ENCODE results near the gene KCNIP4.

KCNIP4 gene

DNA sequence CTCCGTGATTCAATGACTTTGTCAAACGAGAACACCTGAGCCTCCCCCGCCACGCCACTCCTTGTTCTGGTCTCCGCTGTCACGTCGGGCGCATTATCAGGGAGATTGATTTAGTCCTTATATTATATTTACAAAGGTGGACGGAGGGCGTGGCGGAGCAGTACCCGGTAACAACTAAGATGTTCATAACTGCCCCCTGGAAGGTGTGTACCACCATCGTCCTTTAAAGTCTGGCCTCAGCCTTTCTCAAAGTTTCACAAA is 964.1 kb downstream of the KCNIP4 start:
- TF ChIP-seq POLR2A (IDR thresholded peaks at IDR 0.05; ENCODE audit: low read depth, low read length): no peak
- no peak for DNase-seq (ENCODE audit: insufficient read length, low spot score)
- FAIRE-seq: no peak

DNA sequence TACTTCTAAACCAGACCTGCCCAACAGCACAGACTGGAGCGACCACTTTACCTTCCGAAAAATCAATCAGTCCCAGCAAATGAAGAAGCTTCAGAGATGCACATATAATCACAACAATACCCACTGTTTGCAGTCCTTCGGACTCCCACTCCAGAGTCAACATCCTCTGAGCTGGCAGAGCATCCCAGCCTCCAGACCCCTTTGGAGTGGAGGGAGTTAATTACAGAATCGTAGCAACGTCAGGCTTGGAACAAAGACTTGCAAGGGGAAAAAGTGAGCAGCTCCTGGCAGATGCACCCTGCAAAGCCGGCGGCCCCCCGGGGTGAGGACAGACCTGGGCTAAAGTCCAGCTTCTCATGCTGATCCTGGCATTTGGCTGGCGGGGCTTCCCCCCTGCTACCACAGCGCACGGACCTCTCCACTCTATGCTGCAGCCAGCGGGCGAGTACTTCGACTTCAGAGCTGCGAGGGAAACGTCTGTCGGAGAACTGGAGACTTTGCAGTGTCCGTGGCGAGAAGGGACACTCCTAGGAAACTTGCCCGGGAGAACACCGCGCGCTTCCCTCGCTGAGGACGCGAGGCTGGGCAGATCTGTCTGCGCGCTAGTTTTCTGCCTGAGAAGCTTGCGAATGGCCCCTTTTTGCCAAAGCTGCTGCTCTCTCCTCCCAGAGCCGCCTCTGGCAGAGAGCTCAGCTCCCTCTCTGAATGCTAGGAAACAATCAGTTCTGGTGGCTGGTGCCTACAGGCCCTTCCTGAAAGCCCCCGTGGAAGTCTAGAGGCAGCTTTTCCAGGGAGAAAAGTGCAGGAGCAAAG is 964.6 kb downstream of the KCNIP4 start:
- no peak for FAIRE-seq
- no peak for TF ChIP-seq POLR2A (IDR thresholded peaks at IDR 0.05; ENCODE audit: low read depth, low read length)
- no peak for DNase-seq (ENCODE audit: insufficient read length, low spot score)

DNA sequence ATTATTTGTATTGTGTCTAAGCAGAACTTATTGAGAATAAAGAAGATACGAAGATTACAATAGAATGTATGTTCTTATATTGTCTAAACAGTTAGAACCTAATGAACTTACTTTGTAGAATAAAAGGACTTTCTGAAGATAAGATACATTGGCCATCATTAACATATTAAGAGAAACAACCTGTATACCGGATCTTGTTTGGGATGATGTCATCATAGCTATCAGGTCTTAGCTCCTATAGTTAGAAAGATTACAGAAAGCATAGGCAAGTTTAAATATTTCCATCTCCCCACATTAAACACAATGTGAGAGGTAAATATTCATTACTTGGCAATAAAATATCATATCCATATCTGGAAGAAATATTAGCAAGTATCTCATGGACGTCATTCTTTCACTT is 966.0 kb downstream of the KCNIP4 start:
- FAIRE-seq: no peak
- no peak for DNase-seq (ENCODE audit: insufficient read length, low spot score)
- no peak for TF ChIP-seq POLR2A (IDR thresholded peaks at IDR 0.05; ENCODE audit: low read depth, low read length)

DNA sequence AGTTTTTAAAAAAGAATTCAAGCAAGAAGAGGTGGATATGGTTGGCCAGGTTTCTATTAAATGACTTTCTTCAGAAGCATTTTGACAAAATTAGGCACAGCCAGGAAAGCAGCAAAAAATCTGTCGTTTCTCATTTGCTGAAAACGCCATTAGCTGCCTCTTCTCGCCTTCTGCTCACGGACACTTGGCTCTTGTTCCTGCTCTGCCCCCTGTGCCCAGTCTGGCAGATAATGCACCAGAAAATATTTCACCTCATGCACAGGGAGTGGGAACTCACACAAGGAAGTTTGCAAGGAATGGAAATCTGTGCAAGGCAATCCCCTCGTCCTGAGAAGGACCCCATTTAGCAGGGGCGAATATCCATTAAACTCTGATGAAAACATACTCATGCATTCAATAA is 988.3 kb downstream of the KCNIP4 start:
- DNase-seq (ENCODE audit: insufficient read length, low spot score): no peak
- FAIRE-seq: no peak
- no peak for TF ChIP-seq POLR2A (IDR thresholded peaks at IDR 0.05; ENCODE audit: low read depth, low read length)

DNA sequence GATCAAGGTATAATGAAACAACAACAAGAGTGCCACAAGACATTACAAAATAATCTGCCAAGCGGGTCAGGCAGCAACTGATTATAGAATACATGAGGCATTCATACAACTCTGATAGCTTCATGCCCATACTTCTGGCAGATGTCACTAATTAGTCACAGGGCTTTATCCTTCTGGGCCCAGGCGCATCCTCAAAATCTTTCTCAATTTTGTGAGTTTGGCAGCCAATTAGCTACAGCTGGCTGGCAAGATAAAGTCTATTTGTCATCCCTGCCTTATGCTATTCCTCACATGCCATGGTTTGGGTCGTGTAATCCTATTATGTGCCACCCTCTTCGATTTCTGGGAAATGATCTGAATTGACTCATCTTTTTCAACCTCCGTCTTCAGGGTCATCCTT is 994.0 kb downstream of the KCNIP4 start:
- DNase-seq (ENCODE audit: insufficient read length, low spot score) (no peak), FAIRE-seq (no peak)
- no peak for TF ChIP-seq POLR2A (IDR thresholded peaks at IDR 0.05; ENCODE audit: low read depth, low read length)

DNA sequence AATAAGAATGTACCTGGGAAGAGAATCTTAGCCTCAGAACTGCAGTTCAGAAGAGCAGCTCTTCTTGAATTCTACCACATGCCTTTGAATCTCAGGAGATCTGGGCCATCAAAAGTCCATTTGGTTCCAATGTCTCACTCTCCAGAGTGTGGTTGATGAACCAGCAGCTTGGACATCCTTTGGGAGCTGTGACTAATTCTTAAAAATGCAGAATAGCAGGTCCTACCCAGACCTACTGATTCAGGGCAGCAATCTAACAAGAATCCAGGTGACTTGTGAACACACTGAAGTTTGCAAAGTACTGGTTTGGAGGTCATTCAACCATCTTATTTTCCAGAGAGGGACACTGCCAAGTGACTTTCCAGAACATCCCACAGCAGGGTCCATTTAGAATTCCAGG is 1003.6 kb downstream of the KCNIP4 start:
- no peak for FAIRE-seq
- DNase-seq (ENCODE audit: insufficient read length, low spot score): no peak

DNA sequence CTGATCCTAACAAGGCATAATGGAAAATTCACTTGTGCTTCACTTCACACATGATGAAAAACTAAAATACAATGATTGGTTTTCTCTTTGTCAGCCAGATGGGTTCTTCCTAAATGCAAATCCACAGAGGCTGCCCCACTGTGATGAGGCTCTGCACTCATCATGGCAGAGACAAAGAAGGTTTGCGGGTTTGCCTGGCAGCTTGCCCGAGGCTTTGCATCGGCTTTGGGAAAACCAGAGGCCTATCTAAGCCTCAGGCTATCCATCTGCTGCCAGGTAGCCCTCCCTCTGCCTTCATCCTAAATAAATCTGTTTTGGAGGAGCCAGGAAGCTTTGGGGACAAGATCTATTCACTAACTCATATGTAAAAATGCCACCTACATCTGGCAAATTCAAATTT is 1004.1 kb downstream of the KCNIP4 start:
- no peak for FAIRE-seq
- DNase-seq (ENCODE audit: insufficient read length, low spot score): no peak
- no peak for TF ChIP-seq POLR2A (IDR thresholded peaks at IDR 0.05; ENCODE audit: low read depth, low read length)

More for the DNA sequence above, 1003.6 kb downstream of the KCNIP4 start:
- no peak for TF ChIP-seq POLR2A (IDR thresholded peaks at IDR 0.05; ENCODE audit: low read depth, low read length)

DNA sequence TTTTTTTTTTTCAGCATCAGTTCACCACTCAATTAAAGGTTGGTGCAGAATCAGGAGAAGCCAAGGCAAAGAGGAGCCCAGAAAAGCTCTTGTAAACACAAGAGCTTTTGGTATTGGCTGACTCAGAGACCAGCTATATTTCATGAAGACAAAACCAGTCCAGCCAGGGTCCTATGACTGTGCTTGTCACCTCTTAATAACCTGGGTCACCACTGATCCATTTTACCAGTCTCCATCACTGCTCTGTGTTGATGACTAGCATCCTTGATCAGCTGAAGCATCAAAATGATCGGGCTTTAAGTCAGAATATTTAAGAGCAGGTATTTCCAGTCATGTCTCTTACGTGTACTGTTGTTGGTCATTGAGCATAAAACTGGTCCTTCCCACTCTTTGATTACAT is 1010.4 kb downstream of the KCNIP4 start:
- DNase-seq (ENCODE audit: insufficient read length, low spot score): no peak
- FAIRE-seq: no peak
- TF ChIP-seq POLR2A (IDR thresholded peaks at IDR 0.05; ENCODE audit: low read depth, low read length): no peak

DNA sequence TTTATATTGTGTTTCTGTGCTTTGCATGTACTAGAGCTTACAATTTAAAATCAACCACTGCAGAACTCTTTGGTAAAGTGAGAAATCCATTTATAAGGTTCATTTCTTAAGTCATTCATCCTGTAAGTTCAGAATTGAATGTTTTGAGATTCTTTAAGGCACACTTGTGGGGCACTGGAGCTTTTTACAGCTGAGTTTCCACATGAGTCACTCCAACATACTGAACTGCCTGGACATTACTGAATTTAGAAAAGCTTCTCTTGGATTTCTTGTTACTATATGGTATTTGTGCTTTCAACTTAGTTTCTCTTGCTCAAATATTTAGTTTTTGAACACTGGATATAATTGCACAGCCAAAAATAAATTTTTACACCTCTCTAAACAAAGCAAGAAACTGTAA is 1022.0 kb downstream of the KCNIP4 start:
- FAIRE-seq: no peak
- no peak for DNase-seq (ENCODE audit: insufficient read length, low spot score)
- no peak for TF ChIP-seq POLR2A (IDR thresholded peaks at IDR 0.05; ENCODE audit: low read depth, low read length)

DNA sequence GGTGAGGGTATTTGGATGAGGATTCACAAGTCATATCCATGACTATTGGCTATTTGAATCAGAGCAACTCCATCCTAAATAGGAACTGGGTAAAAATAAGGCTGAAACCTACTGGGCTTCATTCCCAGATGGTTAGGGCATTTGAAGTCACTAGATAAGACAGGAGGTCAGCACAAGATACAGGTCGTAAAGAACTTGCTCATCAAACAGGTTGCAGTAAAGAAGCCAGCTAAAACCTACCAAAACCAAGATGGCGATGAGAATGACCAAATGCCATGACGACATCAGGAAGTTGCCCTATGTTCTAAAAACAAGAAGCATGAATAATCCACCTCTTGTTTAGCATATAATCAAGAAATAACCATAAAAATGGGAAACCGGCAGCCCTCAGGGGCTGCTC is 1023.4 kb downstream of the KCNIP4 start:
- DNase-seq (ENCODE audit: insufficient read length, low spot score) (no peak), FAIRE-seq (no peak)
- no peak for TF ChIP-seq POLR2A (IDR thresholded peaks at IDR 0.05; ENCODE audit: low read depth, low read length)

DNA sequence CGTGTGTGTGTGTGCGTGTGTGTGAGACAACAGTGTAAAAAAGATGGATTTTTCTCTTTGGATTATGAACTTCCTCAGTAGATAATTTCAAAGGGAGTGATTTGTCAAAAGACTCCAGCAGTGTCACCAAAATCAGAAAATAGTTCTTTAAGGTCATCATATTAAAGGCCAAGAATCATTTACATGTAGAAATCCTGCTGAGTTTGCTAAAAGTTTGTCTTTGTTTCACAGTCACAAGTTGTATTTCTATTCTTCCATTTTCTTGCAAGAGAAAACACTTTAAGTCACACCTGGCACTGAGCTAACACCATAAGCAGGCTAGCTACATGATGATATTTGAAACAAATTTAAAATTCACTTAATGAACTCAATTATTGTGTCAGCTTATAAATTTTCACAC is 1025.6 kb downstream of the KCNIP4 start:
- no peak for DNase-seq (ENCODE audit: insufficient read length, low spot score)

DNA sequence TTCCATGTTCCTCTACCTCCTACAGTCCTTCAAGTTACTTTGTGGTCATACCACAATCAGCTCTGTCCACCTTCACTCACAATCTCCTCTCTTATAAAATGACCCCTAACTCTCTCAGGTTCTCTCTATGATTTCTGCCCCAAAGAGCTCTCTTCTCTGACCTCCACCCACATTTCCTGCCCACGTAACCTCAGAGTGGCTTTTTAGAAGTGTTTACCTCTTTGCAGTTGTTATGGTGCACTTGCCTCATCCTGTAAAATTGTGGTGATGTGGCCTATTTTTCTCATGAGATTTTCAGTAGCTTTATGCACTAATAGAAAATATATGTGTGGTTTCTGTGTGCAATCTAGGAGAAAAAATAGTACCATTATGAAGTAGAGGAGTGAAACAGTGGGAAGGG is 1032.5 kb downstream of the KCNIP4 start:
- DNase-seq (ENCODE audit: insufficient read length, low spot score): no peak
- TF ChIP-seq POLR2A (IDR thresholded peaks at IDR 0.05; ENCODE audit: low read depth, low read length): no peak
- no peak for FAIRE-seq

More for the DNA sequence above, 1025.6 kb downstream of the KCNIP4 start:
- no peak for TF ChIP-seq POLR2A (IDR thresholded peaks at IDR 0.05; ENCODE audit: low read depth, low read length)
- FAIRE-seq: no peak

DNA sequence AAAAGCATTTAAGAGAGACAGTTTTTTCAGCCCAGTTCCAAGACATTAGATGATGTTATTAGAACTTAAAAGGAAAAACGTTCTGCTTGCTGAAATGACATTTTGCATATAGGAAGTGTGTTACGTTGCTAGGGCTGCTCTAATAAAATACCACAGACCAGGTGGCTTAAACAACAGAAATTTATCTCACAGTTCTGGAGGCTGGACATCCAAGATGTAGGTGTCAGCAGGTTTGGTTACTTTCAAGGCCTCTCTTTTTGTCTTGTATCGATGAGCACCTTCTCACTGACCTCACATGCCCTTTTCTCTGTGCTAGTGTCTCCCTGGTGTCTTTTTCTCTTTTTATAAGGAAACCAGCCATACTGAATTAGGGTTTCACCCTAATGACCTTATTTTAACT is 1043.6 kb downstream of the KCNIP4 start:
- no peak for TF ChIP-seq POLR2A (IDR thresholded peaks at IDR 0.05; ENCODE audit: low read depth, low read length)
- DNase-seq (ENCODE audit: insufficient read length, low spot score): no peak
- FAIRE-seq: no peak

DNA sequence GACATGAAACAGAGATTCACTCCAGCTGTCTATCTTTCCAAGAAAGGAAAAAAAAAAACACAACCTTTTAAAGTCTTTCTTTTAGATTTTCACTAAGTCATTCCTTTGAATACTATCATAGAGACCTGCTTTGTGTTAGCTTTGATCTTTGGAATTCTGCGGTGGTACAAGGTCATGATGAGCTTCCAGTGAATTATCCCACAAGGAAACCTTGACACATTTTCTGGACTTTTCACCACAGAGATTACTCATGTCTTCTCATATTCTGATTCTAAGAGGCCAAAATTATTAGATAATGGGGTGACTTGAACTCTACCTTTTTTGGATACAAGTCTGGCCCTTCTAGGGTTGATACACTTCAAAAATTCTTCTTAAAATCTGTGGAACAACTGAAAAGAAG is 1046.7 kb downstream of the KCNIP4 start:
- FAIRE-seq (no peak), DNase-seq (ENCODE audit: insufficient read length, low spot score) (no peak)
- no peak for TF ChIP-seq POLR2A (IDR thresholded peaks at IDR 0.05; ENCODE audit: low read depth, low read length)

DNA sequence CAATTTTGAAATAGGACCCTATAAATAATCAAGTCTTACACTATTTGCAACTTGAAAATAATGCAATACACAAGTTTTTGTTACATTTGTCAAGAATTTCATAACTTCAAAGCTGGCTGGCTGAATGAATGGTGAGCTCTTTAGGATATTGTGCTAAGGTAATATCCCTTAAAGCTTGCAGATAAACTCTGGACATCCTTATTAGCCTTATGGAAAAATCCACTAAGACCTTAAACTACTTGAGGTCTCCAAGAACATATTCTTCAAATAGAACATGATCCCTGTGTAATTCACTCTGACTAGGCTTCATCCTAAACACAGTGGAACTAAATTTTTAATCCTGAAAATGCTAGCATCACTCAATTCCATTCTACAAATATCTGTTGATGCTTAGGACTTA is 1049.0 kb downstream of the KCNIP4 start:
- no peak for TF ChIP-seq POLR2A (IDR thresholded peaks at IDR 0.05; ENCODE audit: low read depth, low read length)
- DNase-seq (ENCODE audit: insufficient read length, low spot score) (no peak), FAIRE-seq (no peak)

DNA sequence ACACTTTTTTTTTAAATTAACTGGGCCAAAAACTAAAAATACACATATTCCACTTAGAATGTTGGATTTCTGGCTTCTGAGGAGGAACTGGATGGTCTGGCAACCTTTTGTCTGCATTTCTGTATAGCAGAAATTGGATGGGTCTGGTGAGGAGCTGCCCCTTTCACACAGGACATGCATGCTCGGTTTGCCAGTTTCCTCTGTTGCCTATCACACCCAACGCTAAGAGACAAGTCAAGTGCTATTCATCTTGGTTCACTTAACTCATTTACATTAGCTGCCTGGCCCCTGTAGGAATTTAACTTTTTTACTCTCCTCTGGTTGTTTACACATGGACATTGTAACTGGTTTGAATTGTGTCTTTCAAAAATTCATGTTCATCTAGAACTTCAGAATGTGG is 1052.6 kb downstream of the KCNIP4 start:
- FAIRE-seq (no peak), DNase-seq (ENCODE audit: insufficient read length, low spot score) (no peak)
- TF ChIP-seq POLR2A (IDR thresholded peaks at IDR 0.05; ENCODE audit: low read depth, low read length): no peak
